Endothelial cell (in vitro differentiated cells): Measurements from ENCODE around the gene PPP1R1B. TPM values are rescaled to one million over a fixed set of nuclear protein-coding genes. Genes with fewer than 3 reads are reported as not detected.

ENCODE experiments used
- DNase-seq: peaks from one replicate; pipeline ENCODE4 v3.0.0; 2021; ENCODE audit warnings: low spot score
- H3K27ac Mint-ChIP-seq: one replicate; pipeline ENCODE4 v1.8.0; 2021; ENCODE audit warnings: mixed read lengths, inconsistent platforms; ENCODE audit not compliant: unreplicated experiment
- H3K27me3 Mint-ChIP-seq: one replicate; pipeline ENCODE4 v1.8.0; 2021; ENCODE audit warnings: mild to moderate bottlenecking, moderate library complexity, mixed read lengths, inconsistent platforms; ENCODE audit not compliant: unreplicated experiment
- H3K36me3 Mint-ChIP-seq: one replicate; pipeline ENCODE4 v1.8.0; 2021; ENCODE audit warnings: mild to moderate bottlenecking, low read depth, mixed read lengths, inconsistent platforms; ENCODE audit not compliant: unreplicated experiment
- H3K4me1 Mint-ChIP-seq: one replicate; pipeline ENCODE4 v1.8.0; 2021; ENCODE audit warnings: mild to moderate bottlenecking, mixed read lengths, inconsistent platforms; ENCODE audit not compliant: unreplicated experiment
- H3K4me3 Mint-ChIP-seq: one replicate; pipeline ENCODE4 v1.8.0; 2021; ENCODE audit warnings: mild to moderate bottlenecking, mixed read lengths, inconsistent platforms; ENCODE audit not compliant: unreplicated experiment
- H3K9me3 Mint-ChIP-seq: one replicate; pipeline ENCODE4 v1.8.0; 2021; ENCODE audit warnings: mixed read lengths, inconsistent platforms; ENCODE audit not compliant: unreplicated experiment
- total RNA-seq: library from RNA; stranded (reverse); fragmentation: NEBNext Ultra II Directional; extraction: Animal tissue kit (Norgen Biotek cat#: 25700); gene quantifications from one replicate; pipeline ENCODE4 v1.2.1, GENCODE V29; 2021; ENCODE audit not compliant: unreplicated experiment
- TF ChIP-seq, protein P1 (sequence below): fragments of 200-600 bp; sonication (generic); IDR thresholded peaks from one replicate; pipeline ENCODE4 v1.5.0; 2021; ENCODE audit warnings: antibody characterized with exemption; ENCODE audit not compliant: unreplicated experiment

Gene PPP1R1B
- total RNA-seq, 1 donor from 2014 or later = not detected

DNA sequence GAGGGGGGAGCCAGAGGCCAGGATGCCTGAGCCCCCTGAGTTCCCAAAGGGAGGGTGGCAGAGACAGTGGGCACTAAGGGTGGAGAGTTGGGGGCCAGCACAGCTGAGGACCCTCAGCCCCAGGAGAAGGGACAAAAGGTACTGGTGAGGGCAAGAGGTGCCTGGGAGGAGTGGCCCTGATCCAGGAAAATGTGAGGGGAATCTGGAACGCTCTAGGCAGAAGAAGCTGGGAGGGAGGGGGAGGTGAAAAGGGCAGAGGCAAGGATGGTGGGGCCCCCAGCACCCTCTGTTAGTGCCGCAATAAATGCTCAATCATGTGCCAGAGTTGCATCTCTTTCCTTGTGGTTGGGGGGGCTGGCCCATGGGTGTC lies 39.5 kb downstream of the PPP1R1B start:
- peaks cover 10% of the 10 kb centered on the region for H3K36me3 Mint-ChIP-seq
- H3K9me3 Mint-ChIP-seq = no peaks in the 10 kb centered on the region
- no peak for DNase-seq
- no peak overlapping the region for H3K4me3 Mint-ChIP-seq
- peaks cover 22% of the 10 kb centered on the region for H3K27me3 Mint-ChIP-seq
- TF ChIP-seq, protein P1, sequence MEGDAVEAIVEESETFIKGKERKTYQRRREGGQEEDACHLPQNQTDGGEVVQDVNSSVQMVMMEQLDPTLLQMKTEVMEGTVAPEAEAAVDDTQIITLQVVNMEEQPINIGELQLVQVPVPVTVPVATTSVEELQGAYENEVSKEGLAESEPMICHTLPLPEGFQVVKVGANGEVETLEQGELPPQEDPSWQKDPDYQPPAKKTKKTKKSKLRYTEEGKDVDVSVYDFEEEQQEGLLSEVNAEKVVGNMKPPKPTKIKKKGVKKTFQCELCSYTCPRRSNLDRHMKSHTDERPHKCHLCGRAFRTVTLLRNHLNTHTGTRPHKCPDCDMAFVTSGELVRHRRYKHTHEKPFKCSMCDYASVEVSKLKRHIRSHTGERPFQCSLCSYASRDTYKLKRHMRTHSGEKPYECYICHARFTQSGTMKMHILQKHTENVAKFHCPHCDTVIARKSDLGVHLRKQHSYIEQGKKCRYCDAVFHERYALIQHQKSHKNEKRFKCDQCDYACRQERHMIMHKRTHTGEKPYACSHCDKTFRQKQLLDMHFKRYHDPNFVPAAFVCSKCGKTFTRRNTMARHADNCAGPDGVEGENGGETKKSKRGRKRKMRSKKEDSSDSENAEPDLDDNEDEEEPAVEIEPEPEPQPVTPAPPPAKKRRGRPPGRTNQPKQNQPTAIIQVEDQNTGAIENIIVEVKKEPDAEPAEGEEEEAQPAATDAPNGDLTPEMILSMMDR = no peak
- H3K27ac Mint-ChIP-seq = no peak overlapping the region
- H3K4me1 Mint-ChIP-seq = peaks cover 4% of the 10 kb centered on the region

DNA sequence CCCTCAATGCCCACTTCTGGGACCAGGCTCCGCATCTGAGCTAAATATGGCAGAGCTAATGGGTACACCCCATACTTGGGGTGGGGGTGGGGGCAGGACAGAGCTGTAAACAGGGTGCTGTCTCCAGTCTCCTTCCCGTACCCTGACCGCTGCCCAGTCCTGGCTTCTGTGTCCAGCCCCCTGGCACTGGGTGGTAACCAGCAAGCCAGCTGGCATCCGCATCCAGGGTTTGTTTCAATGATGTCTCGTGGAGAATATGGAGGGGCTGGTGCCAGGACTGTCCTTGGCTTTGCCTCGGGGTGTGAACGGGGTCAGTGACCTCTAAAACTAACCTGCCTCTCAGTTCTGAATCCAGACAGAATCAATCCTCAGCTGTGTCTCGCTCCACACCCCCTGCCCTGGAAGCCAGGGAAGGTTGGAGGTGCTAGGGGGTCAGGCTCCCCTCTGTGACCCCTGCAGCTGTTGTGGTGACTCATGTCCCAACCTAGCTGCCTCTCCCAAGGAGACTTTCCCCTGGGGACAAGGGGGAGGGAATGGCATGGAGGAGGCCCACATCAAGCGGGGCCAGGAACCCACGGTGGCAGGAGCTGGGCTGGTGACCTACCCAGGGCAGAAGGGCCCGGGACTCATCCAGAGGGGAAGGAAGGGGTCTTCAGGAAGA lies 40.0 kb downstream of the PPP1R1B start:
- Mint-ChIP-seq H3K36me3 (peaks cover 5% of the 10 kb centered on the region), H3K27me3 (peaks cover 24% of the 10 kb centered on the region), H3K4me1 (peaks cover 4% of the 10 kb centered on the region), H3K27ac (no peak overlapping the region), H3K4me3 (no peak overlapping the region), H3K9me3 (no peaks in the 10 kb centered on the region)
- TF ChIP-seq, protein P1 = no peak
- DNase-seq = no peak

DNA sequence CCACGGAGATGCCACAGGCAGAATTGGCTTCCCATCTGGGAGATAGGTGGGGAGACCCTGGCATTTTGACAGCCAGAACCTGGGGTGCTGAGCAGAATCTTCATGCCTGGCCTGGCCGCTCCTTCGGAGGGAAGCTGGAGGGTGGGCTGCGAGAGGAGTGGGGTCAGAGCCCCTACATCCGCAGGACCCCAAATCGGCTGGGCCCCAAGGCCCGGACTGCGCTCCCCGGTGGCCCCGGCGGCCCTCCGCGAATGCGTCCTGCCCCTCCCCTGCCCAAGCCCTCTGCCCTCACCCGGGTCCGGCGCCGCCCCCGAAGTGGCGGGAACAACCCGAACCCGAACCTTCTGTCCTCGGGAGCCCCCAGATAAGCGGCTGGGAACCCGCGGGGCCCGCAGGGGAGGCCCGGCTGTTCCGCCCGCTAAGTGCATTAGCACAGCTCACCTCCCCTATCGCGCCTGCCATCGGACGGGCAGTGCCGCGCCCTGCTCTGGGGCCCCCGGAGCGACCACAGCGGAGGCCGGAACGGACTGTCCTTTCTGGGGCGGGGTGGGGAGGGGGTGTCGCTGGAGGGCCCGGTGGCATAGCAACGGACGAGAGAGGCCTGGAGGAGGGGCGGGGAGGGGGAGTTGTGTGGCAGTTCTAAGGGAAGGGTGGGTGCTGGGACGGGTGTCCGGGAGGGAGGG lies 40.7 kb downstream of the PPP1R1B start:
- DNase-seq = no peak
- peaks cover 28% of the 10 kb centered on the region for H3K27me3 Mint-ChIP-seq

DNA sequence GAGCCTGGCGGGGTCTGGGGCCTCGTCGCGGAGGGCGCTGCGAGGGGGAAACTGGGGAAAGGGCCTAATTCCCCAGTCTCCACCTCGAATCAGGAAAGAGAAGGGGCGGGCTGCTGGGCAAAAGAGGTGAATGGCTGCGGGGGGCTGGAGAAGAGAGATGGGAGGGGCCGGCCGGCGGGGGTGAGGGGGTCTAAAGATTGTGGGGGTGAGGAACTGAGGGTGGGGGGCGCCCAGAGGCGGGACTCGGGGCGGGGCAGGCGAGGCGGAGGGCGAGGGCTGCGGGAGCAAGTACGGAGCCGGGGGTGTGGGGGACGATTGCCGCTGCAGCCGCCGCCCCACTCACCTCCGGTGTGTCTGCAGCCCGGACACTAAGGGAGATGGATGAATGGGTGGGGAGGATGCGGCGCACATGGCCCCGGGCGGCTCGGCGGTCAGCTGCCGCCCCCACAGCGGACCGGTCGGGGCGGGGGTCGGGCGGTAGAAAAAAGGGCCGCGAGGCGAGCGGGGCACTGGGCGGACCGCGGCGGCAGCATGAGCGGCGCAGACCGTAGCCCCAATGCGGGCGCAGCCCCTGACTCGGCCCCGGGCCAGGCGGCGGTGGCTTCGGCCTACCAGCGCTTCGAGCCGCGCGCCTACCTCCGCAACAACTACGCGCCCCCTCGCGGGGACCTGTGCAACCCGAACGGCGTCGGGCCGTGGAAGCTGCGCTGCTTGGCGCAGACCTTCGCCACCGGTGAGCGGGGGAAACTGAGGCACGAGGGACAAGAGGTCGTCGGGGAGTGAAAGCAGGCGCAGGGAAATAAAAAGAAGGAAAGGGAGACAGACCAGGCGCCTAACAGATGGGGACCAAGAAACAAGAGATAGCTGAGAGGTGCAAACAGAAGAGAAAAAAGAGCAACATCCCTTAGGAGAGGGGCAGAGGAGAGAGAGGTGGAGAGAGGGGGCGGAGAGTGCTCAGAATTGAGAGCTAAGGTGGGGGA lies 41.5 kb downstream of the PPP1R1B start, which contains the start of gene PNMT:
Gene PNMT, plus strand, starts transcription at position 509 of the 980 bp plus-strand sequence. Its CDS starts 23 bp downstream, at position 532.
- Mint-ChIP-seq H3K4me1 (peaks cover 4% of the 10 kb centered on the region), H3K4me3 (peak within 1 kb of the TSS; percentile 31), H3K27me3 (peaks cover 30% of the 10 kb centered on the region), H3K36me3 (peaks cover 5% of the 10 kb centered on the region), H3K27ac (no peak within 1 kb of the TSS), H3K9me3 (no peaks in the 10 kb centered on the region)
- peak; percentile 80 for DNase-seq
- TF ChIP-seq, protein P1 = peak; percentile 65

More for the DNA sequence above, 40.7 kb downstream of the PPP1R1B start:
- TF ChIP-seq, protein P1 = no peak
- Mint-ChIP-seq H3K36me3 (peaks cover 5% of the 10 kb centered on the region), H3K27ac (no peak overlapping the region), H3K4me3 (no peak overlapping the region), H3K4me1 (peaks cover 4% of the 10 kb centered on the region), H3K9me3 (no peaks in the 10 kb centered on the region)
